NB4 (cell line): ENCODE results near the gene KDM6A.

ENCODE experiments used
- DNase-seq: peaks from one replicate; pipeline ENCODE4 v3.0.0; 2010; ENCODE audit warnings: low read depth
- H3K4me3 ChIP-seq: one replicate; pipeline ENCODE4 v1.5.1; 2011; ENCODE audit warnings: mild to moderate bottlenecking, low read depth, low read length, moderate library complexity
- CTCF ChIP-seq: IDR thresholded peaks from one replicate; pipeline ENCODE4 v1.5.1; 2012; ENCODE audit warnings: low read depth, low read length
- MAX ChIP-seq: IDR thresholded peaks from 2 replicates; pipeline ENCODE4 v1.6.1; 2011; ENCODE audit warnings: low read depth, low read length
- MYC ChIP-seq: IDR thresholded peaks from 2 replicates; pipeline ENCODE4 v1.6.1; 2011; ENCODE audit warnings: low read depth, low read length
- POLR2A ChIP-seq: IDR thresholded peaks from 2 replicates; pipeline ENCODE4 v1.6.1; 2011; ENCODE audit warnings: mild to moderate bottlenecking; ENCODE audit not compliant: insufficient read length; ENCODE audit errors: extremely low read depth

Gene KDM6A

GRCh38 chrX:44874420-44875184 lies 1.6 kb downstream of the KDM6A start:
- TF ChIP-seq POLR2A: no peak
- TF ChIP-seq MAX: no peak
- no peak for TF ChIP-seq MYC
- no peak for TF ChIP-seq CTCF
- peak; percentile 53 for DNase-seq
- peak overlapping the region; percentile 97 for H3K4me3 ChIP-seq

- TF ChIP-seq MYC (no peak), POLR2A (no peak), CTCF (no peak), MAX (no peak)
- H3K4me3 ChIP-seq: peak overlapping the region; percentile 97
- DNase-seq: no peak
Observed at GRCh38 chrX:44875185-44875489, 2.1 kb downstream of the KDM6A start.

GRCh38 chrX:44876086-44876485 lies 3.1 kb downstream of the KDM6A start:
- TF ChIP-seq POLR2A (no peak), CTCF (no peak), MYC (no peak), MAX (no peak)
- DNase-seq: no peak
- H3K4me3 ChIP-seq: peak overlapping the region; percentile 97

GRCh38 chrX:44876767-44877166 lies 3.8 kb downstream of the KDM6A start:
- TF ChIP-seq CTCF (no peak), POLR2A (no peak), MYC (no peak), MAX (no peak)
- DNase-seq: no peak
- H3K4me3 ChIP-seq: no peak overlapping the region

- no peak for DNase-seq
- TF ChIP-seq MYC (no peak), POLR2A (no peak), CTCF (no peak), MAX (no peak)
- H3K4me3 ChIP-seq: no peak overlapping the region
Observed at GRCh38 chrX:44878780-44879179, 5.8 kb downstream of the KDM6A start.
